Jurkat, Clone E6-1 (cell line): ENCODE results near the gene NPC1L1.

ENCODE experiments used
- DNase-seq: peaks from one replicate; pipeline ENCODE4 v3.0.0-alpha.2; 2011; ENCODE audit warnings: low read depth, low spot score
- H3K4me3 ChIP-seq: 2 replicates; pipeline ENCODE4 v1.5.1; 2011; ENCODE audit warnings: mild to moderate bottlenecking, low read length, control low read depth, moderate library complexity

Gene NPC1L1

GRCh38 chr7:44538798-44539668 lies 2.1 kb downstream of the NPC1L1 start:
- no peak for DNase-seq
- H3K4me3 ChIP-seq: no peak overlapping the region

DNA sequence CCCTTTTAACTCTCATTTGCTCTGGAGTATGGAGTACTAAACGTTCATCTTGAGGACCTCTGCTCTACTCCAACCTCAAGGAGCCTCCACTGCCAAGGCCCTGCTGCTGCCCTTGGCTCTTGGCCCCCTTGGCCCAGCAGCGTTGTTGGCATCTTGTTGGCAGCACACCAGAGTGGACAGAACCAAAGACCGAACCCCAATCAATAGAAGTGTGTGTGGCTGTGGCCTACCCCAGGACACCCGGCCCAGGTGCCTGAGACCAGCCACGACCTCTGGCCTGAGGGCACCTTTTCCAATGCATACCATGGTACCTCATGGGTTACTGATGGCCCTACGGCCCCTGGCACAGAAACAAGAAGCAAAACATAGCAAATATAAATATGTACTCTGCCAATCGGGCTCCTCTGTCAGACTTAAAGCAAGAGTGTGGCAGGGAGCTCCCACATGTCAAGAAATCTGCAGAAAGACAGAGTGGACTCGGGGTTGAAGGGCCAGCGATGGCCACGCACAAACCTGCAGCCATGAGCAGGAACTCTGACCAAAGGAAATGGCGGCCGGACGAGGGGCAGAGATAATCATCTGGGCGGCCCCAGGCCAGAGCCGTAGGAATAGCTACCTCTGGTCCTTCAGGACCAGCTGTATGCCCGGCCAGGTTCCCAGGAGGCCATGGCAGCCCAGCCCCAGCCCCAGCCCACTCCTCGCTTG lies 2.9 kb downstream of the NPC1L1 start:
- DNase-seq: no peak

DNA sequence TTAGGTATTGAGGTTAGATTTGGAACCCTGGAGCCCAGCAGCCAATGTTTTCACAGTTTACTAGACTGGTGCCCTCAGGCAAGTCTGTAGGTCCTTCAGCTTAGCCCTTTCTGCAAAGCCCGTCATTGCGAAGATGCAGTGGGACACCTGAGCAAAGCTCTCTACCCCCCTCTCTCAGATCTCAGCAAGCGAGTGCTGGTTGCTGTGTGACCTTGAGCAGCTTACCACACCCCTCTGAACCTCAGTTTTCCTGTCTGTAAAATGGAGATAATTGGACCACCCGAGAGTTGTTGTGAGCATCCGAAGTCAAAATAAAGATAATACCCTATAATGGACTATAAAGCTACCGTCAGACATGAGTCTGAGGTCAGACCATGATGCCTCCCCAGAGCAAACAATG lies 3.7 kb downstream of the NPC1L1 start:
- no peak for DNase-seq
- no peak overlapping the region for H3K4me3 ChIP-seq

More for the DNA sequence above, 2.9 kb downstream of the NPC1L1 start:
- H3K4me3 ChIP-seq: no peak overlapping the region

DNA sequence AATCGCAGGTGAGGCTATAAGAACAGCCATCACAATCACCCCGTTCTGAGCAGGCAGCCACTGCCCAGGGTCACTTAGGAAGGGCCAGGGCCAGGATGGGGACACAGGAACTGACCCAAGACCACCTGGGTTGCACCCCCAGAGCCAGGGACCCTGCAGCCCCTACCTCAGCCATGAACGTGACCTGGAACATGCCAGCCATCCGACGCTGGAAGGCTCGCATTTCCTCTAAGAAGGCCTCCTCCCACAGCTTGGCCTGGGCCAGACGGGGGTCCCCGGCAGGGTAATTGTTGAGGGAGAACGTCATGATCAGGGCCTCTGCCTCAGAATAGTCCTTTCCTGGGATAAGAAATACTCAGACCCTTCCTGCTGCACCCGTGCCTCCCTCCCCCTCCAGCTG lies 5.0 kb downstream of the NPC1L1 start:
- H3K4me3 ChIP-seq: no peak overlapping the region
- DNase-seq: no peak

- H3K4me3 ChIP-seq: no peak overlapping the region
Measured at GRCh38 chr7:44535348-44536064, 5.6 kb downstream of the NPC1L1 start.

DNA sequence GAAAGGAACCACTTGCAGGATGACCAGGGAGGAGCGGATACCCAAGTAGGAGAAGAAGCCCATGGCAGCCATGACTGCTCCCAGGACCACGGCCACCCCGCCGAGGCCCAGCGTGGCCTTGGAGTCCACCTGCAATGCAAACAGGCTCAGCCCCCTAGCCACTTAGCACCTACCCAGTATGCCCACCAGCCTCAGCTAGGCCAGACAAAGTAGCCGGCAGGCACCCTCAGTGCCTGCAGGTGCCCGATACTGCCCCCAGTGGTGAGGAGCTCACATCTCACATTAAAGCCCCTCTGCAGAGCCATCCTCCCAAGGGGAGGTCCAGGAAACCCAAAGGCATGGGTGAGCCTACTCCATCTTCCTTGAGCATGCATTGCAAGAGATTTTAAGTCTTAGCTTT lies 6.6 kb downstream of the NPC1L1 start:
- H3K4me3 ChIP-seq: no peak overlapping the region
- peak; percentile 45 for DNase-seq

More at GRCh38 chr7:44535348-44536064, 5.6 kb downstream of the NPC1L1 start:
- no peak for DNase-seq

DNA sequence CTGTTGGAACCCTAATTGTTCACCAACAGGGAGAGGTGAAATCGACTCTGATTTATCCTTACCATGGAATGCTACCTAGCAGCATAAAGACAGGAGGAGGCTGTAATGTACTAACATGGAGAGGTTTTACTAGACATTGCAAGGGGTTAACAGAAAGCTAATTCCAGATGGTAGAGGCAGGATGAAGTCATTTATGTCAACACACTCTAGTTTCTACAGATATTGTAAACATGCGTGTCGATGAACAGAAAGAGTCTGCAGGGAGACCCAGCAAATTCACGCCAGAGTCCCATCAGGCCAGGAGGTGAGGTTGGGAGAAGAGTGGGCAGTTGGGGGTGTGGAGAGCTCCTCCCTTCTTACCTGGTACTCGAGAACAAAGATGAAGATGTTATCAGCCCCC lies 7.0 kb downstream of the NPC1L1 start:
- DNase-seq: no peak
- no peak overlapping the region for H3K4me3 ChIP-seq

DNA sequence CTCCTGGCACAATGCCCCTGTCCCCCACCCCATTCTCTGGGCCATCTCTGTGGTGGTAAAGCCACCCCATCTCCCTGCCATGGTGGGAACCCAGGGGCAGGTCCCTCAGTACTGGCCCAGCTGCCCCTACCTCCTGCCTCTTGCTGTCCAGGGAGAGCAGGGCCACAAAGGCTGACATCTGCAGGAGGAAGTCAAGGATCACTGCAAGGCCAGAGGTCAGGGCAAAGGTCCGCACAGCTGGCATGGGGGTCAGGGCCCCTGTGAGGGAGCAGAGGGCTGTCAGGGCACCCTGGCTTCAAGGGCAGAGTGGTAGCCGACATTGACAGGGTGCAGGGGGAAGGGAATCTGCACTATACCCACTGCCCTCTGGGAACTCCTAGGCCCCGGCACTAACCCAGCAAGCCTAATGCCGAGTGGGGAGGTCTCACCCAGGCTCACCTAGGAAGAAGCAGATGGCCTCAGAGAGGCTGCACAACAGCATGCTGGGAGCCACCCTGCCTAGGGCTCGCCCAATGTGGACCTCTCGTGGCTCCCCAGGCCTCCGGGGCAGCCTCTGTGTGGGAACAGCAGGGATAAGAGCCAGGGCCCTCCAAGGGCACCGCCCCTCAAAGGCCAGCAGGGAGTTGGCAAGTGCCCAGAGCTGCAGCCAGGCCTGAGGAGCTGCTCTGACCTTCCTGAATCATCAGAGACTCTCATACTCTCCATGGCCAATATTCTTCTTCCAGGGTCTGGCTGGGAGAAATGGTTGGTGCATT lies 7.7 kb downstream of the NPC1L1 start:
- no peak for DNase-seq

DNA sequence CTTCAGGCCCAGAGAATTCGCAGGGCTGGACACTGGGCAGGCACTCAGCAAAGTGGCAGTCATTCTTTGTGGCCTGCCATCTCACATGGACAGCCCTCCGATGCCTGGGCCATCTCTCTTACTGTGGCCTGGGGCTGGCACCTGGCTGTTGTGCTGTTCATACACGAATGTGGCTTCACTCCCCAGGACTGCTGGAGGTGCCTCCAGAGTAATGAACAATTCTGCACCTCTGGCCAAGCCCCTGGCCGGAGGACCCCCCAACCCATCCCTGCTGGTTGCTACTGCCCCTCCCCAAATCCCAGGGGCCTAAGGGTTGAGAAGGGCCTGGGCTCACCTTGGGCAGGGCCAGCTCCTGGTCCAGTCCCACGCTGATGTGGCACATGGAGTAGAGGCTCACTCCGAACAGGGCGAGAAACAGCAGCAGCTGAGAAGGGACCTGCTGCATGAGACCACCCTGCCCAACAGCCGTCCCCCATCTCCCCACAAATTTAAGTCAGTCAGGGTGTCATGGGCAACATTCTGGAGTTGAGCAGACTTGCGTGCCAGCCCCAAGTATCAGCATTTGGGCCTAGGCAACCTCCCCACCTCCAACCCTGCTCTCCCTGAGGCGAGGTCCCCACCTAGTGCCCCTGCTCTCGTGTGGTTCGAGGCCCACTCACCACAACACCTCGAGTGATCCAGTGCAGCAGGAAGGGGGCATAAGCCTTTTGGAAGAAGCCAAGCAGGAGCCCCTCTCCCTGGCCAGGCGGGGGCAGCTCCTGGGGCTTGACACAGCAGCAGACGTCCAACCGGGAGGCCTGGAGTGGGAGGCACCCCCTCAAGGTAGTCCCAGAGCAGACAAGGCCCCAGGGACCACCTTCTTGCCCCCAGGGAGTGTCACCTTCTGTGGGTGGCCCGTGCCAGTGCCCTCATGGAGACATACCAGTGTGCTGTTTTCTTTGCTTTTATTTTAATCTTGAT lies 9.4 kb downstream of the NPC1L1 start:
- H3K4me3 ChIP-seq: no peak overlapping the region
- DNase-seq: no peak

More for the DNA sequence above, 7.7 kb downstream of the NPC1L1 start:
- H3K4me3 ChIP-seq: no peak overlapping the region

DNA sequence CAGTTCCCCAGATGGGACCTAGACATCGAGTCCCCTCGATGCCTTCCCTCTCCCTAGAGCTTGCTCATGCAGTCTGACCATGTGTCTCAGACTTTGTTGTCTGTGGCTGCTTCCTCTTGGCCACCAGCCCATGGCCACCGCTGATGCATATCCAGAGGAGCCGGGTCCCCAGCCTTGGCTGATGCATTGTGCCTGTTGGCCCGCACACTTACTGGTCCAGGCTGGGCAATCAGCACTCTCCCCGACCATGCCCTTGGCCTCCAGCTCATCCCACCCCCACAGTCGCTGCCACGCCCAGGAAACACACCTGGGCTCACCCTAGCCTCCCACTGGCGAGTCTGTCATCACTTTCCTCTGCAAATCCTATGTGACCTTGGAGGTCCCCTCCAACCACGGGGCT lies 10.1 kb downstream of the NPC1L1 start:
- no peak overlapping the region for H3K4me3 ChIP-seq
- no peak for DNase-seq

- DNase-seq: no peak
- H3K4me3 ChIP-seq: no peak overlapping the region
Measured at GRCh38 chr7:44524811-44525388, 16.2 kb downstream of the NPC1L1 start.

GRCh38 chr7:44522315-44522714 lies 18.8 kb downstream of the NPC1L1 start:
- DNase-seq: no peak
- no peak overlapping the region for H3K4me3 ChIP-seq

DNA sequence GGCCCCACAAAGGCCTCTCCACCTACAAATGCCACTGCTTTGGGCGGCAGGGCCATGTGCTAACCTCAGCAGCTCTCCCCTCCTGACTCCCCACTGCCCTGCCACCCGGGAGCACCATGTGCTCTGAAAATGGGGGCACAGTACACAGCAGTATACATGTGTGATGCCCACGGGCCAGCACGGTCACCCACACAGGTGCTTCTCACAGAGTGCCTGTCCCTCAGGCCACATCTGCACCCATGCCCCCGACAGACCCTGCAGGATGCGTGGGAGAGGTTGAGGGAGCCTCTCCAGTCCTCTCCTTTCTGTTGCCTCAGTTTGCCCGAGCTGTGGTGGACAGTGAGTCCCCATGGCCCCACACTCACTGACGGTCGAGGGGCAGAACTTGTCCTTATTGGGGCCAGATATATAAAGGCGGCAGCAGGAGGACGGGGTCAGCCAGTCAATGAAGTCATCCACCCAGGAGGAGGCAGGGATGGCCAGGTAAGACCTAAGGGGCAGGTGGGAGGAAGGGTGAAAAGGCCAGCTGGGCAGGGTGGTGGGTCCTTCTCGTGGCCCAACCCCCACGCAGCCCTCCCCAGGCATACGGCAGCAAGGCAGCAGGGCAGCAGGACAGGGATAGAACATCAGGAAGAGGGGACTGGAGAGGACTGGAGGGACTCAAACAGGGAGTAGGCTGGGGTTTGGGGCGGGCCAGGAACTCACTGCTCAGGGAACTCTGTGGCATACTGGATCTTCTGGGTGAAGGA lies 19.6 kb downstream of the NPC1L1 start:
- DNase-seq: no peak
- H3K4me3 ChIP-seq: no peak overlapping the region

DNA sequence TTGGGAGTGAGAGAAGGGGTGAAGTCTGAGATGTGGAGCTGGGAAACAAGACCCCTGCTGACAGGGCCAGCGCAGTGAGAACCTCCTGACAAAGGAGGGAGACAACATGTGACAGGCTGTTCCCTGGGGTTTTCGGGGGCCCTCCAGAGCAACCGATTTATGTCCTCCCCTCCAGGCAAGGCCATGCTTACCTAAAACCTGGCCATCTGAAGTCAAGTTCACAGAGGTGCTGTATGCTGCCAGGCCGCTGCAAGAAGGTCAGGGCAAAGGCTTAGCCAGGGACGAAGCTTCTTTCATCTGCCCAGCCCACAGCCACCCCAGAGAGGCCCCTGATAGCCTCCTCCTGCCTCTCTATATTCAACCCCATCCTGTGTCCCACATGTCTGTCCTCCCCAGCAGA lies 20.6 kb downstream of the NPC1L1 start:
- no peak for DNase-seq
- H3K4me3 ChIP-seq: no peak overlapping the region

DNA sequence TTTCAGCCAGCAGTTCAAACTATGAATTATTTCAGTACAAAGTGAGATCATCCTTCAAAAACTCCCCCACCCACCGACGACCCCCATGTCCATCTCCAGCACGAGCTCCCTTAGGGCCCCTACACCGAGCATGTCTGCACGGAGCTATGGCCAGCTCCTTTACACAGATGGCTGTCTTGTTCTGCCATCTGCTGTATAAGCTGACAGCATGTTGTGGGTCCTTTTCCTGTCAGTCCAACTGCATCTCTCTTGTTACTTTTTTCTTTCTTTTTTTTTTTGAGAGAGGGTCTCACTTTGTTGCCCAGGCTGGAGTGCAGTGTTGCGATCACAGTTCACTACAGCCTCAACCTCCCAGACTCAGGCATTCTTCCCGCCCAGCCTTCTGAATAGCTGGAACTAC lies 21.6 kb downstream of the NPC1L1 start:
- DNase-seq: no peak
- no peak overlapping the region for H3K4me3 ChIP-seq

GRCh38 chr7:44518761-44519160 lies 22.4 kb downstream of the NPC1L1 start:
- H3K4me3 ChIP-seq: no peak overlapping the region
- no peak for DNase-seq

DNA sequence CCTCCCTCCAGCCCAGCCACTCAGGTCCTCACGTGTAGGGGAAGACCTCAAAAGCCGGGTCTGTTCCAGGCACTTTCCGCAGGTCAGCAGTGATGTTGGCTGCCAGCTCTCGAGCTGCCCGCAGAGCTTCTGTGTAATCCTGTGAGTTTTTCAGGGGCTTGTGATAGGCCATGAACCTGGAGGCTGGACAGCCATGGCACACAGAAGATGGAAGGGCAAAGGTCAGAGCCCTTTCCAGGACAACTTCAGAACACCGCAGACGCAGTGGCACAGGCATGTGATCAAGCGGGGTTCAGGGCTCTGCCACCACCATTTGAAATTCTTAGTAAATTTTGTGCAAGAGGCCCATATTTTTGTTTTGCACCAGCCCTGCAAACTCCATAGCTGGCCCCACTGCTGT lies 24.0 kb downstream of the NPC1L1 start:
- DNase-seq: no peak
- H3K4me3 ChIP-seq: no peak overlapping the region
